IMR-90 (cell line): Measurements from ENCODE around the gene MRPL54. TPM values are rescaled to one million over a fixed set of nuclear protein-coding genes. Genes with fewer than 3 reads are reported as not detected.

Source experiments
- ATAC-seq: fragments of 200-7000 bp; cut with Tn5 transposase; 2 replicates; pipeline ENCODE4 v1.9.1; 2020; ENCODE audit warnings: low read depth, mild to moderate bottlenecking, moderate library complexity
- BruUV-seq: library from RNA; stranded (reverse); fragments of 400-500 nt; replicated peaks from 2 replicates; lab custom pipeline; 2021; lab: Mats Ljungman, UMichigan
- CTCF ChIA-PET: fragments of 300-600 bp; formaldehyde crosslinking; extraction: SDS; loops from one replicate; lab custom pipeline; 2021; ENCODE audit warnings: antibody characterized with exemption; lab: Yijun Ruan, JAX
- POLR2A ChIA-PET: fragments of 300-600 bp; sonication (Branson Sonifier 250); formaldehyde crosslinking; loops from one replicate; lab custom pipeline; 2022; ENCODE audit warnings: antibody characterized with exemption; ENCODE audit not compliant: unreplicated experiment; lab: Charles Lee
- DNase-seq: peaks from one replicate; pipeline ENCODE4 v3.0.0; 2013
- H2AFZ ChIP-seq: replicated peaks from 2 replicates; pipeline ENCODE3; 2013; ENCODE audit warnings: low read length, mild to moderate bottlenecking; ENCODE audit not compliant: poor library complexity
- H2AK5ac ChIP-seq: 2 replicates; pipeline ENCODE4 v1.6.1; 2013; ENCODE audit warnings: low read depth, low read length, inconsistent platforms
- H2AK9ac ChIP-seq: replicated peaks from 2 replicates; pipeline ENCODE3; 2013; ENCODE audit warnings: mild to moderate bottlenecking, low read depth, low read length, moderate library complexity; ENCODE audit not compliant: poor library complexity
- H2BK120ac ChIP-seq: 2 replicates; pipeline ENCODE4 v1.6.1; 2013; ENCODE audit warnings: low read depth, low read length, inconsistent platforms
- H2BK15ac ChIP-seq: 3 replicates; pipeline ENCODE4 v1.6.1; 2013; ENCODE audit warnings: low read depth, low read length, inconsistent platforms
- H2BK20ac ChIP-seq: 2 replicates; pipeline ENCODE4 v1.6.1; 2013; ENCODE audit warnings: low read depth, mild to moderate bottlenecking, inconsistent platforms, low read length, moderate library complexity
- H2BK5ac ChIP-seq: 2 replicates; pipeline ENCODE4 v1.6.1; 2013; ENCODE audit warnings: mild to moderate bottlenecking, low read depth, low read length, inconsistent platforms; ENCODE audit not compliant: poor library complexity, severe bottlenecking
- H3K14ac ChIP-seq: replicated peaks from 2 replicates; pipeline ENCODE4 v1.6.1; 2013; ENCODE audit warnings: low read depth, low read length, inconsistent platforms
- H3K18ac ChIP-seq: 2 replicates; pipeline ENCODE4 v1.6.1; 2013; ENCODE audit warnings: low read depth, low read length, control low read depth
- H3K23ac ChIP-seq: 2 replicates; pipeline ENCODE4 v1.6.1; 2013; ENCODE audit warnings: low read depth, low read length, inconsistent platforms
- H3K27ac ChIP-seq: 2 replicates; pipeline ENCODE4 v1.5.1; 2013; ENCODE audit warnings: mild to moderate bottlenecking, control low read depth, low read length; ENCODE audit not compliant: insufficient read depth
- H3K27me3 ChIP-seq: 2 replicates; pipeline ENCODE4 v1.6.1; 2013; ENCODE audit warnings: low read length; ENCODE audit not compliant: control insufficient read depth, insufficient read depth
- H3K36me3 ChIP-seq: 2 replicates; pipeline ENCODE4 v1.6.1; 2013; ENCODE audit warnings: low read length, mixed read lengths; ENCODE audit not compliant: control insufficient read depth, insufficient read depth
- H3K4ac ChIP-seq: 2 replicates; pipeline ENCODE4 v1.6.1; 2013; ENCODE audit warnings: low read depth, low read length, inconsistent platforms
- H3K4me1 ChIP-seq: 2 replicates; pipeline ENCODE4 v1.6.1; 2013; ENCODE audit warnings: low read length, mixed read lengths; ENCODE audit not compliant: control insufficient read depth, insufficient read depth
- H3K4me2 ChIP-seq: 2 replicates; pipeline ENCODE4 v1.6.1; 2013; ENCODE audit warnings: low read depth, mild to moderate bottlenecking, control low read depth, low read length, moderate library complexity
- H3K4me3 ChIP-seq: 2 replicates; pipeline ENCODE4 v1.5.1; 2013; ENCODE audit warnings: low read depth, mild to moderate bottlenecking, control low read depth, low read length, moderate library complexity; ENCODE audit not compliant: insufficient read depth
- H3K56ac ChIP-seq: 2 replicates; pipeline ENCODE4 v1.6.1; 2013; ENCODE audit warnings: low read length, inconsistent platforms; ENCODE audit not compliant: insufficient read depth; ENCODE audit errors: extremely low read depth
- H3K79me1 ChIP-seq, 2 experiments: 2 replicates each; pipeline ENCODE4 v1.6.1; 2013; ENCODE audit warnings: low read length in 2 of 2, inconsistent platforms in 1 of 2, low read depth in 1 of 2
- H3K9ac ChIP-seq: 2 replicates; pipeline ENCODE4 v1.6.1; 2013; ENCODE audit warnings: low read depth, low read length, control low read depth
- H3K9me1 ChIP-seq: 2 replicates; pipeline ENCODE4 v1.6.1; 2013; ENCODE audit warnings: low read length, inconsistent platforms; ENCODE audit not compliant: insufficient read depth
- H3K9me3 ChIP-seq: 2 replicates; pipeline ENCODE4 v1.6.1; 2013; ENCODE audit warnings: low read length; ENCODE audit not compliant: control insufficient read depth, insufficient read depth
- H4K20me1 ChIP-seq: 2 replicates; pipeline ENCODE4 v1.6.1; 2013; ENCODE audit warnings: low read length, inconsistent platforms; ENCODE audit not compliant: insufficient read depth
- H4K5ac ChIP-seq: 2 replicates; pipeline ENCODE4 v1.6.1; 2013; ENCODE audit warnings: mild to moderate bottlenecking, low read depth, low read length, control low read depth
- H4K8ac ChIP-seq, 2 experiments: 2 replicates each; pipeline ENCODE4 v1.6.1; 2013; ENCODE audit warnings: low read depth in 2 of 2, low read length in 2 of 2, control low read depth in 1 of 2, inconsistent platforms in 1 of 2
- H4K91ac ChIP-seq: 2 replicates; pipeline ENCODE4 v1.6.1; 2013; ENCODE audit warnings: low read depth, low read length, inconsistent platforms; ENCODE audit not compliant: insufficient read depth
- BHLHE40 ChIP-seq: fragments of 150-350 bp; IDR thresholded peaks from 2 replicates; pipeline ENCODE4 v1.6.1; 2016; ENCODE audit warnings: mild to moderate bottlenecking, low read depth, low read length
- CEBPB ChIP-seq: IDR thresholded peaks from 2 replicates; pipeline ENCODE4 v1.6.1; 2012; ENCODE audit warnings: low read depth, low read length, improper control_type of control experiment
- FOS ChIP-seq: fragments of 150-350 bp; IDR thresholded peaks from 2 replicates; pipeline ENCODE4 v1.6.1; 2016; ENCODE audit warnings: low read depth, low read length
- MAFK ChIP-seq: IDR thresholded peaks from 2 replicates; pipeline ENCODE4 v1.6.1; 2012; ENCODE audit warnings: low read depth, low read length, improper control_type of control experiment
- MAZ ChIP-seq: IDR thresholded peaks from 2 replicates; pipeline ENCODE4 v1.6.1; 2012; ENCODE audit warnings: low read depth, mild to moderate bottlenecking, low read length, improper control_type of control experiment, moderate library complexity, borderline replicate concordance
- MXI1 ChIP-seq: IDR thresholded peaks from 2 replicates; pipeline ENCODE4 v1.6.1; 2012; ENCODE audit warnings: low read depth, mild to moderate bottlenecking, low read length, moderate library complexity, borderline replicate concordance
- NFE2L2 ChIP-seq: fragments of 150-350 bp; IDR thresholded peaks from 2 replicates; pipeline ENCODE4 v1.6.1; 2016; ENCODE audit warnings: low read depth, mild to moderate bottlenecking, low read length
- POLR2A ChIP-seq: IDR thresholded peaks from 2 replicates; pipeline ENCODE4 v1.6.1; 2012; ENCODE audit warnings: mild to moderate bottlenecking, low read depth, low read length
- RCOR1 ChIP-seq: IDR thresholded peaks from 2 replicates; pipeline ENCODE4 v1.6.1; 2012; ENCODE audit warnings: mild to moderate bottlenecking, low read length, improper control_type of control experiment; ENCODE audit not compliant: insufficient replicate concordance
- RFX5 ChIP-seq: IDR thresholded peaks from 2 replicates; pipeline ENCODE4 v1.8.0; 2012; ENCODE audit warnings: low read depth, mild to moderate bottlenecking, low read length, moderate library complexity
- SMC3 ChIP-seq: fragments of 150-350 bp; IDR thresholded peaks from 2 replicates; pipeline ENCODE4 v1.6.1; 2016; ENCODE audit warnings: low read depth, mild to moderate bottlenecking, antibody characterized with exemption, low read length, moderate library complexity
- WGBS, 2 experiments: methylation state at CpG; one replicate each; pipeline versions ENCODE4 v1.1.5 to v1.1.7; 2013; ENCODE audit warnings: missing lambda C conversion rate in 2 of 2; ENCODE audit not compliant: insufficient read length in 1 of 2; ENCODE audit errors: extremely low coverage in 2 of 2; 5-methylcytosine and 5-hydroxymethylcytosine counted together
- dilution Hi-C: fragments of 300-500 bp; cut with HindIII; formaldehyde crosslinking; loops from one replicate; pipeline ENCODE4 v1.14.3; 2018; ENCODE audit warnings: low sequenced_read_pairs; ENCODE audit not compliant: unreplicated experiment
- in situ Hi-C: fragments of 300-500 bp; cut with MboI; formaldehyde crosslinking; loops from 3 replicates; pipeline ENCODE4 v1.14.3; 2019; ENCODE audit warnings: low sequenced_read_pairs, inconsistent platforms, mixed read lengths
- intact Hi-C: fragments of 100-400 bp; cut with micrococcal nuclease; formaldehyde crosslinking; loops from 2 replicates; pipeline ENCODE4 v1.10.0; 2022
- polyA plus RNA-seq, 3 experiments: library from polyadenylated mRNA; depleted of rRNA; stranded (reverse); fragments of >200 nt; gene quantifications; 2 replicates each; pipeline ENCODE4 v1.2.3, GENCODE V29; 2012; ENCODE audit warnings: low replicate concordance in 1 of 3
- total RNA-seq: library from RNA; depleted of rRNA; stranded (reverse); fragments of >200 nt; gene quantifications from 2 replicates; pipeline ENCODE4 v1.2.3, GENCODE V29; 2012
- TF ChIP-seq, protein P1 (sequence below): fragments of 150-350 bp; IDR thresholded peaks from 2 replicates; pipeline ENCODE4 v1.6.1; 2016; ENCODE audit warnings: low read depth, mild to moderate bottlenecking, low read length, moderate library complexity, borderline replicate concordance
- TF ChIP-seq, protein P2 (sequence below): conservative IDR thresholded peaks from 2 replicates; pipeline ENCODE4 v1.5.1; 2012; ENCODE audit warnings: mild to moderate bottlenecking, low read depth, low read length, improper control_type of control experiment
- TF ChIP-seq, protein P3 (sequence below): fragments of 150-350 bp; IDR thresholded peaks from 2 replicates; pipeline ENCODE4 v1.6.1; 2017; ENCODE audit warnings: mild to moderate bottlenecking, antibody characterized with exemption, low read length, low read depth

Gene MRPL54
- total and polyA plus RNA-seq, 2 of the 4 experiments (the other 2 are of a cell fraction), result 55.9 to 75.7 TPM

GRCh38 chr19:3813473-3814392 is 51.3 kb downstream of the MRPL54 start:
- CTCF ChIA-PET, result interaction anchor here (1.4 kb wide), 1 partner anchor 9 kb away, joined by 3 read pairs; no protein-coding TSS in a partner anchor
- intact Hi-C loops (no loop called here), dilution Hi-C loops (no loop called here)

More at GRCh38 chr19:3813473-3814392, 51.3 kb downstream of the MRPL54 start:
- Histone ChIP-seq H3K18ac (no peak overlapping the region), H3K23ac (no peak overlapping the region), H3K9ac (no peak overlapping the region), H3K56ac (no peak overlapping the region), H3K4me2 (no peak overlapping the region), H4K20me1 (no peaks in the 10 kb centered on the region), H3K27ac (no peak overlapping the region), H4K91ac (no peak overlapping the region), H3K14ac (no peak overlapping the region), H3K4ac (no peak overlapping the region), H3K4me1 (no peaks in the 10 kb centered on the region), H3K4me3 (no peak overlapping the region), H2BK120ac (no peak overlapping the region), H3K9me1 (no peaks in the 10 kb centered on the region), H3K79me1 (no peaks in the 10 kb centered on the region), H4K5ac (no peak overlapping the region), H3K36me3 (no peaks in the 10 kb centered on the region), H2BK5ac (no peak overlapping the region), H2BK15ac (no peak overlapping the region), H2AK5ac (no peak overlapping the region), H3K27me3 (peaks cover 10% of the 10 kb centered on the region), H2AK9ac (no peak overlapping the region), H4K8ac (no peak overlapping the region), H3K9me3 (no peaks in the 10 kb centered on the region), H2BK20ac (no peak overlapping the region), H2AFZ (no peak overlapping the region)
- POLR2A ChIA-PET, result no interaction called here
- ATAC-seq, result no peak
- WGBS, 2 experiments, result 67% methylated on average over 6 of the region's 22 CpGs; no CpG with 5 or more reads in 1 of the 2 experiments
- DNase-seq, result no peak
- BruUV-seq, result no TSS peak
- in situ Hi-C loops, result no loop called here
- no peak for TF ChIP-seq MXI1
- no peak for TF ChIP-seq NFE2L2
- TF ChIP-seq, protein P1, sequence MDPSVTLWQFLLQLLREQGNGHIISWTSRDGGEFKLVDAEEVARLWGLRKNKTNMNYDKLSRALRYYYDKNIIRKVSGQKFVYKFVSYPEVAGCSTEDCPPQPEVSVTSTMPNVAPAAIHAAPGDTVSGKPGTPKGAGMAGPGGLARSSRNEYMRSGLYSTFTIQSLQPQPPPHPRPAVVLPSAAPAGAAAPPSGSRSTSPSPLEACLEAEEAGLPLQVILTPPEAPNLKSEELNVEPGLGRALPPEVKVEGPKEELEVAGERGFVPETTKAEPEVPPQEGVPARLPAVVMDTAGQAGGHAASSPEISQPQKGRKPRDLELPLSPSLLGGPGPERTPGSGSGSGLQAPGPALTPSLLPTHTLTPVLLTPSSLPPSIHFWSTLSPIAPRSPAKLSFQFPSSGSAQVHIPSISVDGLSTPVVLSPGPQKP, result no peak
- TF ChIP-seq FOS, result no peak
- TF ChIP-seq MAZ, result no peak
- TF ChIP-seq, protein P2, sequence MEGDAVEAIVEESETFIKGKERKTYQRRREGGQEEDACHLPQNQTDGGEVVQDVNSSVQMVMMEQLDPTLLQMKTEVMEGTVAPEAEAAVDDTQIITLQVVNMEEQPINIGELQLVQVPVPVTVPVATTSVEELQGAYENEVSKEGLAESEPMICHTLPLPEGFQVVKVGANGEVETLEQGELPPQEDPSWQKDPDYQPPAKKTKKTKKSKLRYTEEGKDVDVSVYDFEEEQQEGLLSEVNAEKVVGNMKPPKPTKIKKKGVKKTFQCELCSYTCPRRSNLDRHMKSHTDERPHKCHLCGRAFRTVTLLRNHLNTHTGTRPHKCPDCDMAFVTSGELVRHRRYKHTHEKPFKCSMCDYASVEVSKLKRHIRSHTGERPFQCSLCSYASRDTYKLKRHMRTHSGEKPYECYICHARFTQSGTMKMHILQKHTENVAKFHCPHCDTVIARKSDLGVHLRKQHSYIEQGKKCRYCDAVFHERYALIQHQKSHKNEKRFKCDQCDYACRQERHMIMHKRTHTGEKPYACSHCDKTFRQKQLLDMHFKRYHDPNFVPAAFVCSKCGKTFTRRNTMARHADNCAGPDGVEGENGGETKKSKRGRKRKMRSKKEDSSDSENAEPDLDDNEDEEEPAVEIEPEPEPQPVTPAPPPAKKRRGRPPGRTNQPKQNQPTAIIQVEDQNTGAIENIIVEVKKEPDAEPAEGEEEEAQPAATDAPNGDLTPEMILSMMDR, result no peak
- TF ChIP-seq BHLHE40, result no peak
- TF ChIP-seq, protein P3, sequence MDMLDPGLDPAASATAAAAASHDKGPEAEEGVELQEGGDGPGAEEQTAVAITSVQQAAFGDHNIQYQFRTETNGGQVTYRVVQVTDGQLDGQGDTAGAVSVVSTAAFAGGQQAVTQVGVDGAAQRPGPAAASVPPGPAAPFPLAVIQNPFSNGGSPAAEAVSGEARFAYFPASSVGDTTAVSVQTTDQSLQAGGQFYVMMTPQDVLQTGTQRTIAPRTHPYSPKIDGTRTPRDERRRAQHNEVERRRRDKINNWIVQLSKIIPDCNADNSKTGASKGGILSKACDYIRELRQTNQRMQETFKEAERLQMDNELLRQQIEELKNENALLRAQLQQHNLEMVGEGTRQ, result no peak
- TF ChIP-seq RCOR1, result no peak
- TF ChIP-seq MAFK, result no peak
- TF ChIP-seq POLR2A, result no peak
- no peak for TF ChIP-seq RFX5
- TF ChIP-seq CEBPB, result no peak
- TF ChIP-seq SMC3, result no peak
